ENCODE results near the gene ANGPTL3. TPM values are rescaled to one million over a fixed set of nuclear protein-coding genes. Genes with fewer than 3 reads are reported as not detected.

The ANGPTL3 gene
- total and polyA plus RNA-seq, 2 of the 4 experiments (the other 2 are of a cell fraction) = not detected

DNA sequence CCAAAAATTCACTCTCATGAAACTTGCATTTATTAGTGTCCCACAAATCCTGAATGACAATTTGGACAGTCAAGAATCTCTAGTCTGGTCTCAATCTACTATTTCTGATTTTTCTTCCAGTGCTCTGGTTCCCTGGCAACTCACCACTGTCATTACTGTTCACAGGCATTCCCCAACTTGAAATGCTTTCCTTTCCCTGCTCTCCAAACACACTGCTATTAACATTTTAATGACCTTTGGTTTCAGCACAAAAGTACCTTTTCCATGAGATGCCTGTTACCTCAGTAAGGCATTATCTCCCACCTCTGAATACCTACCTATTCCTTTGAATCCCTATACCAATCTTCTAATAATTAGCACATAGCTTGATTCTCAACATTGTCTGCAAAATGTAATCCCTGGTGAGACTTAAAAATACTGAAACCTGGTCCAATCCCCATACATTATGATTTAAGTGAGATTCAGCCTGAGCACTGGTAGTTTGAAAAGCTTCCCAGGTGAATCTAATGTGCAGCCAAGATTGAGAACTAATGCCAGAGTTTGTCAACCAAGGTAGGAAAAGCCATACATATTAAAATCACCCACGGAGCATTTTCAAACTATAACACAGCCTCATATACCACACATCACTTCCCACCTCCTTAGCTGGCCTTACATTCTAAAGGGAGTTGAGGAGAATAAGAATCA is 11.7 kb upstream of the ANGPTL3 start:
- CTCF ChIA-PET = no interaction called here
- WGBS, 2 experiments (ENCODE audit: extremely low coverage in 2 of 2, insufficient read length in 1 of 2) = no CpG with 5 or more reads among the region's 1 CpG
- H3K4me3 ChIP-seq (ENCODE audit: insufficient read depth, low read depth, low read length) = no peak overlapping the region

More for the DNA sequence above, 11.7 kb upstream of the ANGPTL3 start:
- intact Hi-C loops (cut with micrococcal nuclease) (no loop called here), in situ Hi-C loops (cut with MboI; ENCODE audit: low sequenced_read_pairs) (no loop called here), dilution Hi-C loops (cut with HindIII; ENCODE audit: low sequenced_read_pairs, unreplicated experiment) (no loop called here)
- Histone ChIP-seq H3K27me3 (ENCODE audit: control insufficient read depth, insufficient read depth, low read length) (no peaks in the 10 kb centered on the region), H3K79me1 (ENCODE audit: low read depth in 1 of 2, low read length in 2 of 2) (peaks cover 7 to 9% of the 10 kb centered on the region in 2 experiments; a peak in 2 of 4 replicates), H4K91ac (ENCODE audit: insufficient read depth, low read depth, low read length) (no peak overlapping the region), H3K9me1 (ENCODE audit: insufficient read depth, low read length) (no peaks in the 10 kb centered on the region), H3K14ac (replicated peaks; ENCODE audit: low read depth, low read length) (no peak overlapping the region), H3K18ac (ENCODE audit: low read depth, low read length) (no peak overlapping the region), H3K4ac (ENCODE audit: low read depth, low read length) (no peak overlapping the region), H3K36me3 (ENCODE audit: control insufficient read depth, insufficient read depth, low read length) (0 out of 2 replicates have a peak, but pooled peaks cover 2% of the 10 kb centered on the region), H2BK5ac (ENCODE audit: low read depth, low read length, poor library complexity, severe bottlenecking) (no peak overlapping the region), H3K4me2 (ENCODE audit: low read depth, low read length) (no peak overlapping the region), H2BK15ac (ENCODE audit: low read depth, low read length) (no peak overlapping the region), H4K8ac (ENCODE audit: low read depth in 2 of 2, low read length in 2 of 2) (no peak overlapping the region), H2BK120ac (ENCODE audit: low read depth, low read length) (no peak overlapping the region), H3K9ac (ENCODE audit: low read depth, low read length) (no peak overlapping the region), H3K27ac (ENCODE audit: insufficient read depth, low read length) (no peak overlapping the region), H3K23ac (ENCODE audit: low read depth, low read length) (no peak overlapping the region), H2AFZ (replicated peaks; ENCODE audit: low read length, poor library complexity) (no peak overlapping the region), H3K4me1 (ENCODE audit: control insufficient read depth, insufficient read depth, low read length) (no peaks in the 10 kb centered on the region; the same call in 1 of the 2 replicates), H2AK5ac (ENCODE audit: low read depth, low read length) (no peak overlapping the region), H3K56ac (ENCODE audit: extremely low read depth, insufficient read depth, low read length) (no peak overlapping the region), H4K20me1 (ENCODE audit: insufficient read depth, low read length) (no peaks in the 10 kb centered on the region), H3K9me3 (ENCODE audit: control insufficient read depth, insufficient read depth, low read length) (no peaks in the 10 kb centered on the region), H2AK9ac (replicated peaks; ENCODE audit: low read depth, low read length, poor library complexity) (no peak overlapping the region), H4K5ac (ENCODE audit: low read depth, low read length) (no peak overlapping the region), H2BK20ac (ENCODE audit: low read depth, low read length) (no peak overlapping the region)
- BruUV-seq (replicated peaks) = no TSS peak
- TF ChIP-seq MAZ (IDR thresholded peaks at IDR 0.05; ENCODE audit: borderline replicate concordance, low read depth, low read length) (no peak), MXI1 (IDR thresholded peaks at IDR 0.05; ENCODE audit: borderline replicate concordance, low read depth, low read length) (no peak)
- no peak for ATAC-seq (ENCODE audit: low read depth)
- POLR2A ChIA-PET (ENCODE audit: unreplicated experiment) = no interaction called here
- DNase-seq = no peak
